ENCODE data around the gene SLC7A10. TPM values are rescaled to one million over a fixed set of nuclear protein-coding genes. Genes with fewer than 3 reads are reported as not detected.
A peak's percentile ranks its signal among the peaks of the same experiment; 100 is the strongest.
"Not testable (repeated sequence)": the region's sequence is repeated elsewhere in the genome, so short reads cannot be mapped to it uniquely, and the experiment has no call there.

The SLC7A10 gene
- total RNA-seq, 2 donors from 2014 or later, result 0.58 to 4.0 TPM

DNA sequence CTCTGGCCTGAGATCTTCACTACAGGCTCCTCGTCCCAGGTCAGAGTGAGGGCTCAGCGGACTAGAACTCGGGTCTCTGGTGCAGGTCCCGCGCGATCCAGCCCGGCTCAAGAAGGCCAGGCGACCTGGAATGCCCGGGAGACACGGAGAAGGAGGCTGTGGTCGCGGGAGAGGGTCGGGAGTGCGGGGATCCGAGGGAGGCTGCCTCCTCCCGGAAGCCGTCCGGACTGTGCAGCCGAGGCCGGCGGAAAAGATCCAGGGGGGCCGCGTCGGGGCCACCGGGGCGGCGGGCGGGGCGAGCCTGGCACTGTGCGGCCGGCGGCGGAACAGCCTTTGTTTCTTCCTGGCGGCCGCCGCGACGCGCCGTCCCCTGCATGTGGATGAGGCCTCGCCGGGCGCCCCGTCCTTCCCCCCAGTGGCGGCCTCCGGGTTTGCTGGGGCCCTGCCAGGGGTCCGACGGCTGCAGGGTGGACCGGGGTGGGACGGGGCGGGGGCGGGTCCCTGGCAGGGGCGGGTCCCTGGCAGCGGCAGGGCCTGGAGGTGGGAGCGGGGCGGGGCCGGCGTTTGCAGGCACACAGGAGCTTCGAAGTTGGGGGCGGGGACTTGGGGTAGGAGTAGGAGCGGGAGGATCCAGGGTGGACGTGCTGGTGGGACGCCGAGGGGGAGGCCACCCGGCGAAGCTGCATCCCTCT, 1.0 kb upstream of the SLC7A10 start:
- no peak for DNase-seq
- peak; percentile 30 to 69 for ATAC-seq
- intact Hi-C loops (cut with DNase I), result no loop called here

DNA sequence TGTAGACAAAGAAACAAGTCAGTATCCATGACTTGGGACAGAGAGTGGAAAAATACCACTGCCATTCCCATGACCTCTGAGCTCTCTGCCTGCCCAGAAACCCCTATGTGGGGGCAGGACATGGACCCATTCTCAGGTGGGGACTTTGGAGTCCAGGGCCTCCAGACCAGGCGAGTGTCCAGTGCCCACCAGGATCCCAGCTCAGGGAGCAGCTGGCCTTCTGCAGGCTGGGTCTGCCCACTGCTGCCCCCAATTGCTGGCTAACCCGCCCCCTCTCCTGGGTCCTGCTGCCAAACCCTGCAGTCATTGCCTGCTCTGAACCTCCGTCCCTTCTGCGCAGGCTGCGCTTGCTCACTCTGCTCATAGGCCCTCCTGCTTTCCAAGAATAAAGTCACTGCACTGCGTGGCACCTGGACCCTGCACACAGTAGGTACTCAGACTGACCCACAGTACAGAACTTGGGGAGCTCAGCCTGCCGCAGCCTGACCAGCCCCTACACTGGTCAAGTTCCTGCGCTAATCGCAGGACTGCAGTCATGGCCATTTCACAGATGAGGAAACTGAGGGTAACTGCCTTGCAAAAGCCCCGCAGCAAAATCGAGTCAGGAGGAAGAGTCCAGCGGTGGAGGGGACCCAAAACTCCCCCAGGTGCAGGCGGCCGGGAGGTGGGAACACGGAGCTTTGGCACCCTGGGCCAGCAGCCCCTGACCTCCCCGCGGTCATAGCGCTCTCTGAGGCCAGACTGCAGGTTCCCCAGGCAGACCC, 774 bp downstream of the SLC7A10 start:
- ATAC-seq (no peak), DNase-seq (no peak)
- intact Hi-C loops (cut with DNase I), result no loop called here

DNA sequence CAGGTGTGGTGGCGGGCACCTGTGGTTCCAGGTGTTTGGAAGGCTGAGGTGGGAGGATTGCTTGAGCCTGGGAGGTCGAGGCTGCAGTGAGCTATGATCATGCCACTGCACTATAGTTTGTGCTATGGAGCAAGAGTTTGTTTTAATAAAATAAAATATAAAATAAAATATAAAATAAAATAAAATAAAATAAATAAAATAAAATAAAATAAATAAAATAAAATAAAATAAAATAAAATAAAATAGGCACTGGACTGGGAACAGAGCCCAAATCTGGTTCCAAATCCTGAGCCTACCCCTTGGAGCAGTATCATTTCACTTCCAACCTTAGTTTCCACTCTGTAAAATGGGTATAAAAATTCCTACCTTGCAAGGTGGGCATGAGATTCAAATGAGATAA, 3.4 kb downstream of the SLC7A10 start:
- ATAC-seq; intact Hi-C loops (cut with DNase I); DNase-seq: not testable (repeated sequence)

DNA sequence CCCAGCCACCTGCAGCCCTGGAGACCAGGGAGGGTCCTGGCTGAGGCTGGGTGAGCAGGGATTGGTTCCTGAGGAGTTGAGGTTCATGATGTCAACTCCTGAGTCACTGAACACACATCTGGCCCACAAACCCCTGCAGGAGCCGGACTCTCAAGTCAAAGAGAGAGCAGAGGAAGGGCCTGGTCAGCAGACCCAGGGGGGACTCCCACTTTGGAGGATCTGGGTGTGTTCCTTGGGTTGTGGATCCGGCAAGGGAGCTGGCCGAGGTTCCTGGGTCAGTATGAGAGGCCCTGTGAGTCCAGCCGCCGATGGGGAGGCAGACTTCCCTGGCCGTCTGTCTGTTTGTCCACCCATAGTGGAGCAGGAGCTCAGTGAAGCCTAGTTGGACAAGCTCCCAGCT, 4.0 kb downstream of the SLC7A10 start:
- no peak for DNase-seq
- intact Hi-C loops (cut with DNase I), result no loop called here
- no peak for ATAC-seq

DNA sequence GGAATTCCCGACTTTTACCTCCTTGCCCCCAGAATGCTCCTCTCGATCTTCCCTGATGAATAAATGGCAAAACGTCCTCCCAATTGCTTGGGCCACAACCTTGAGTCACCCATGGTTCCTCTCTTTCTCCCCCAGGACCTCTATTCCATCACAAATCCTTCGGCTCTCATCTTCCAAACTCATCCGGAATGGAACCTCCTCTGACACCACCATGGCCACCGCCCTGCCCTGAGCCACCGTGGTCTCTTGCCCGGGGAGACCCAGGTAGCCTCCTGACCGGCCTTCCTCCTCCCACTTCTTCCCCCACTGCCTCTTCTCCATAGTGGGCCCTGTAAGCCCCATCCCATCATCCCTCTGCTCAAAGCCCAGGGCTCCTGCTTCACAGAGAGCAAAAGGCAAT, 4.9 kb downstream of the SLC7A10 start:
- DNase-seq (no peak), ATAC-seq (no peak)
- intact Hi-C loops (cut with DNase I), result no loop called here

DNA sequence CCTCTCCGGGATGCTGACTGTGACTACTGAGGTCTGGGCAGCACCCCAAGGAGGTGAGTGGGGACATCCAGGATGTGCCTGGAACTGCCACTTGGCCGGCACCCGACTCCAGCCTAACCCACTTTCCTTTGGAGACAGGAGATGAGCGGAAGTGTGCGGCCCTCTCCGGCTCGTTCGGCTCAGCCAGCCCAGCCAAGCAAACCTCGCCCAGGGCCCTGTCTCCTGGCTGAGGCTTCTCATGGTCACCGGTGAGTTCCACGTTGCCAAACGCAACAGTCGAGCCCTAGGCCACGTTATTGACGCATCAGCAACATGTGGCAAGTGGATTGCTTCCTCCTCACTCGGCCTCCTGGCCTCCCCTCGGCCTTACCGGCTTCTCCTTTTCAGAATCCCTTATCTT, 5.5 kb downstream of the SLC7A10 start:
- ATAC-seq (no peak), DNase-seq (no peak)
- intact Hi-C loops (cut with DNase I), result no loop called here

DNA sequence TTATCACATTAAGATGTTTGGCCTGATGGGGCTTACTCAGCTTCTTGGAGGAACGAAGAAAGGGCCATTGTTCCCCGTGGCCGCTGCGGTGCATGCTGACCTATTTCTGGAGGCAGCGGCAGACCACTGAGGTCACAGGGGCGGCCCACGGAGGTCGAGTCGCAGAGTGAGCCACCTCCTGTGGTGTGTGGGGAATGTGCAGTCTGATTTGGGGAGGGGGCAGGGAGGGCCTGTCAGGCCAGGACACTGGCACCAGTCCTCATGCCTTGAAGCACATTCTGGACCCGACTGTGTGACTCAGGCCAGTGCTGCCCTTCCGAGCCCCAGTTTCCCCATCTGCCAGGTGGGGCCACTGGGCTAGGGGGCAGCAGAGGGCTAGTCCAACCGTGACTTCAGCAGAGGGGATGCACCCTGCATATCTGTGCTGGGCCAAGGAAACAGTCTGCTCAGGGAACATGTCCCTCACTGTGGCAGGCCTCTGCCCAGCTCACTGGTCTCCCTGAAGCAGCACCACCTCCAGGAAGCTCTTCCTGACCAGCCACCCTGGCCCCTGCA, 6.3 kb downstream of the SLC7A10 start:
- ATAC-seq (peak; percentile 14 to 35), DNase-seq (no peak)
- intact Hi-C loops (cut with DNase I), result no loop called here

DNA sequence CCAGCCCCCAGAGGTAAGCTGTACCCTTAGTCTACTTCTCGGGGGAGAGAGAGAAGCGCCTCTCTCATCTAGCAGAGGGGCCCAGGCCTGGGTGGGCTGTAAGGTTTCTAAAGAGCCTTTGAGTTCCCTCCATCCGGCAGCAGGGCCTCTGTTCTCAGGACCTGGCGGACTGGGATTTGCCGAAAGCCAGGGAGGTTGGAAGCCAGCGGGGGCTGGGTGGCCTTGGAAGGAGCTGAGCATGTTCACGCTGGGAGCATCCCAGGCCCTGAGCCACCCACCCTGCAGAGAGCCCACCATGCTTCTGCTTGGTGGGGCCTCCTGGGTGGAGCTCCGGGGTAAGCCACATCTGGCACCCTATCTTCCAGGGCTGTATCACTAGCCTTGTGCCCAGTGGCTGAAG, 7.8 kb downstream of the SLC7A10 start:
- intact Hi-C loops (cut with DNase I), result no loop called here
- DNase-seq (no peak), ATAC-seq (no peak)

DNA sequence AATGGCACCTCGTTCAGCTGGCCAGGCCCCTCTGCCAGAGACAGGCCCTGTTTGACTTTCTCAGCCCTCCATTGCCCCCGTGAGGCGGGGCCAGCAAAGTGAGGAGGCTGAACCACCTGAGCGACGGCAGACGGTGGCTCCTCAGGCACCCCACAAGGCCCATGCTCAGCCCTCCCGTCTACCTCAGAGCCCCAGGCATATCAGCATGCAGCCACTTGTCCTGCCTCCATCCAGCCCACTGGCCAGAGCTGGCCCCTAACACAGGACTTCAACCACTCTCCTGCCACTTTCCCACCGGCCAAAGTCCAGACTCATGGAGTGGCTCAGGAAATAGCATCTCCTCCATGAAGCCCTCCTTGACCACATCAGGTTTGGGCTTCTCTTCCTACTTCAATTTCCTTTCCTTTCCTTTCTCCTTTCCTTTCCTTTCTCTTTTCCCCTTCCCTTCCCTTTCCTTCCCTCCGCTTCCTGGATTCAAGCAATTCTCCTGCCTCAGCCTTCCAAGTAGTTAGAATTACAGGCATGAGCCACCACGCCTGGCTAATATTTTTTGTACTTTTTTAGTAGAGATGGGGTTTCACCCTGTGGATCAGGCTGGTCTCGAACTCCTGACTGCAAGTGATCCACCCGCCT, 9.3 kb downstream of the SLC7A10 start:
- intact Hi-C loops (cut with DNase I), result no loop called here
- ATAC-seq (no peak), DNase-seq (no peak)

DNA sequence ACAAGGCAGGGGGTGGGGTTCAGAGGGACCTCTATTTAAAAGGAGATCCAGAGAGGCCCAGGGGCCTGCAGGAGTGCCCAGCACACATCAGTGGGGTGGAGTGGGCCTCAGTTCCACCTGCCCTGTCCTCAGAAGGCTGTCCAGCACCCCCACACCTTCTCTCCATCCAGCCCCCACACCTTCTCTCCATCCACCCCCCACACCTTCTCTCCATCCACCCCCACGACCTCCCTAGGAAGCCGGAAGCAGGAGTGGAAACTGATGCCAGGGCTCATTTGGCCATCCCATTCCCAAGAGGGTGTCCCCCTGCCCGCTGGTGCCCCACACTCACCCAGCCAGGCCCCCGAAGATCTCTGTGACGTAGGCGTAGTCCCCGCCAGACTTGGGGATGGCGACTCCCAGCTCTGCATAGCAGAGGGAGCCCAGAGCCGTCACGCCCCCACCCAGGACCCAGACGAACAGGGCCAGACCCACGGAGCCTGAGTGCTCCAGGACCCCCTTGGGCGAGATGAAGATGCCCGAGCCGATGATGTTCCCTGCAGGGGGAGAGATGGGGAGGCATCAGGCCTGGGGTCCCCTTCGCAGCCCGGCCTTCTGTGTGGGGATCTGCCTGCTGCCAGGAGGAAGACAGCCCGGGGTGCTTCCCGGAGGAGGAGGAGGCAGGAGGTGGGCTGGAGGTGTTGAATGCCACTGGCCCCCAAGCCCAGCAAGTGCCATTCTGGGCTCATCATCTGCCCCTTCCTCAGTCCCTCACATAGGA, 10.0 kb downstream of the SLC7A10 start:
- intact Hi-C loops (cut with DNase I), result no loop called here

DNA sequence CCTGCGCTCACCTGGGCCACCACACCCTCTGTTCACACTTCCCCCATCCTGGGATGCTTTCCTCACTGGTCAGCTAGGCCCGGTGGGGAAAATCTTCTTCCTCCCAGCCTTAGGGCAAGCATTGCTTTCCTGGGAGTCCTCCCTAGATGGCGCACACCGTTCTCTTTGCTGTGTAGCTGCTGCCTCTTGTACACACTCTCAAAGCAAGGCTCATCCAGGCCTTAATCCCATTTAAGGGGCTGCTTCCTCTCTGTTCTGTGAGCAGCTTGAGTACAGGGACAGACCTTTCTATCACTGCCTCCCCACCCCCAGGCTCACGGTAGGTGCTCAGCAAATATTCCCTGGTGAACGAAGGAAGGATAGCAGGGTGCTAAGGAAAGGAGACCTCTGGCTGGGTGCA, 11.1 kb downstream of the SLC7A10 start:
- DNase-seq, result no peak
- ATAC-seq, result no peak
- intact Hi-C loops (cut with DNase I), result no loop called here

More for the DNA sequence above, 10.0 kb downstream of the SLC7A10 start:
- ATAC-seq (no peak), DNase-seq (no peak)

DNA sequence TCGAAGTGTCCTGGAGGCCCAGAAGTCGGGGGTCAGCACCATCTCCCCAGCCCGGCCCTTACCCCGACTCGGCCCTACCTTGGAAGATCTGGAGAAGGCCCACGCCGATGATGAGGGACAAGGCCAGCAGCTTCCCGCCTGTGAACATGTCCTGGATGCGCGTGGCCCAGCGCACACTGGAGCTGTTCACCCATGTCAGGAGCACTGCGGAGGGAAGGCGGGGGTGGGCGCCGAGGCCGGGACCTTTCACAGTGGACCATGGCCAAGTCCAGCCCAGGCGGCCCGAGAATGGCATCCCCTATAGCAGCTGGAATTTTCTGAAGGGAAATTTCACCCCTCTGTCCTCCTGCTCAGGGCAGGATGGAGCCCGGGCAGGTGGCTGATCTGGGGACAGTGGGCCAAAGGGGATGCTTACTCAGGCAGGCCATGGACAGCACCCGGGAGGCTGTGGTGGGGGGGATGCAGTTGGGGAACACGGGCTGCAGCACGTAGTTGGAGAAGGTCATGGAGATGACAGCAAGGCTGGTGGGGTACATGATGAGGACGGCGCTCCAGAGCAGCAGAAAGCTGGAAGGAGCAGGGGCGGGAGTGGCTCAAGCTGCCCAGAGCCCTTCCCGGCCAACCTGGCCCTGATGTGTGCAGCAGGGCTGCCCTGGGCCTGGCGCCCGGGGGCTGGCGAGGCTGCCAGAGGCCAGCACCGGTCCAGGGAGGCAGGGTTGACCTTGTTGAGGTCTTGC, 13.0 kb downstream of the SLC7A10 start:
- no peak for ATAC-seq
- intact Hi-C loops (cut with DNase I), result no loop called here
- peak; percentile 15 for DNase-seq

DNA sequence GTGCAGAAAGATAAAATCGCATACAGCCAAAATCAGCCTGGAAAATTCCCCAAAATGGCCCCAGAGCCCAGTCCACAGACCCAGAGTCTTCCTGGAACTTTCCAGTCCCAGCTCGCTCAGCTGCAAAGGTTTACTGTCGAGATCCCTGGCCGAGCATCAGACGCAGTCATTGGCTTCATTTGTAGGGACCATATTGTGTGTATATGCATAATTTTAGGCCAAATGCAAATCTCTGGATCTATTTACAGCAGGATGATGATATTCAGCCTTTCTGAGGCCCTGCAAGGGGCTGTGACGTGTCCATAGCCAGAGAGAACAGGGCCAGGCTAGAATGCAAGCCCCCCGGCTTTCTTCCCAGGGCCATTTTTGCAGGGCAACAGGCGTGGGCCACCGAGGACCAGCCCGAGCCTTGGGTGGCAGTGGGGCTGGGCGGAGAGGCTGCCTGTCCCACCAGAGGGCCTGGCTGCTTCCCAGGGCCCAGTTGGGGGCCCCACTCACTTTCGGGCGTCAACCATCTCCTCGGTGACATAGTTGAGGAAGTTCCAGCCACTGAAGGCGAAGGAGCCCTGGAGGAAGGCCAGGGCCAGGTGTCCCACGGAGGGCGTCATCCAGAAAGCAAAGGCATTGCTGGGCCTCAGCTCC, 13.7 kb downstream of the SLC7A10 start:
- peak; percentile 12 for DNase-seq
- intact Hi-C loops (cut with DNase I), result no loop called here

DNA sequence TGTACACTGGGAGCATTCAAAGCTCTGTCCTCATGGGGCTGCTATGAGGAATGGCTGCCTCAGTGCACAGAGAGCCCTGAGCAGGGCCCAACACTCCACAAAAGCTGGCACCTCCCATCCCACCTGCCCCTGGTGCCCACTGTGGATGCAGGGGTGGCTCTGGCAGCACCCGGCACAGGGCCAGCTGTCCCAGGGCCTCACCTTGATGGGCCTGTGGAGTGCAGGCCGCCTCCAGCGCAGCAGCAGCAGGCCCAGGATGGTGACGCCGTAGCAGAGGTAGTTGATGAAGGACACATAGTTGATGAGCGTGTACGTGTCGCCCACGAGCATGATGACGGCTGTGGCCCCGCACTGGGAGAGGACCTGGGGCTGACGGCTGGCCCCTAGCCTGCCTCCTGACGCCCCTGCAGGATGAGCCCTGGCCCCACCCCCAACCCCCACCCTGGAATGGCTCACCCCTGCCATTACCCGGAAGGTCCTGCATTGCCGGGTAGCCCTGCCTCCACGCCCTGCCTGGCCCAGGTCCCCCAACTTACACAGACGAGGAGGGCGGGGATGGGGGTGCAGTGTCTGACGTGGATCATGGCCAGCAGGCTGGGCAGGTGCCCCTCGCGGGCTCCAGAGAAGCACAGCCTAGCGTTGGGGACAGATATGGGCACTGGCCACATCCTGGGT, 15.2 kb downstream of the SLC7A10 start:
- DNase-seq, result peak; percentile 12

More for the DNA sequence above, 13.7 kb downstream of the SLC7A10 start:
- ATAC-seq, result no peak

DNA sequence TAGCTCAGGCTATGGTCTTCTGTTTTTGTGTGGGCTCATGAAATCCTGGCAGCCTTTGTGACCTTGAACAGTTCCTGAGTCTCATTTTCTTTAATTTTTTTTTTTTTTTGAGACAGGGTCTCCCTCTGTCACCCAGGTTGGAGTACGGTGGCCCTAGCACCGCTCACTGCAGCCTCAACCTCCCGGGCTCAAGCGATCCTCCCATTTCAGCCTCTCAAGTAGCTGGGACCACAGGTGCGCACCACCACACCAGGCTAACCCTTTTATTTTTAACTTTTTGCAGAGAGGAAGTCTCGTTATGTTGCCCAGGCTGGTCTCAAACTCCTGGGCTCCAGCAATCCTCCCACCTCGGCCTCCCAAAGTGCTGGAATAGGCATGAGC, 15.8 kb downstream of the SLC7A10 start:
- intact Hi-C loops (cut with DNase I); DNase-seq; ATAC-seq: not testable (repeated sequence)

More for the DNA sequence above, 15.2 kb downstream of the SLC7A10 start:
- intact Hi-C loops (cut with DNase I), result no loop called here
- ATAC-seq, result no peak

DNA sequence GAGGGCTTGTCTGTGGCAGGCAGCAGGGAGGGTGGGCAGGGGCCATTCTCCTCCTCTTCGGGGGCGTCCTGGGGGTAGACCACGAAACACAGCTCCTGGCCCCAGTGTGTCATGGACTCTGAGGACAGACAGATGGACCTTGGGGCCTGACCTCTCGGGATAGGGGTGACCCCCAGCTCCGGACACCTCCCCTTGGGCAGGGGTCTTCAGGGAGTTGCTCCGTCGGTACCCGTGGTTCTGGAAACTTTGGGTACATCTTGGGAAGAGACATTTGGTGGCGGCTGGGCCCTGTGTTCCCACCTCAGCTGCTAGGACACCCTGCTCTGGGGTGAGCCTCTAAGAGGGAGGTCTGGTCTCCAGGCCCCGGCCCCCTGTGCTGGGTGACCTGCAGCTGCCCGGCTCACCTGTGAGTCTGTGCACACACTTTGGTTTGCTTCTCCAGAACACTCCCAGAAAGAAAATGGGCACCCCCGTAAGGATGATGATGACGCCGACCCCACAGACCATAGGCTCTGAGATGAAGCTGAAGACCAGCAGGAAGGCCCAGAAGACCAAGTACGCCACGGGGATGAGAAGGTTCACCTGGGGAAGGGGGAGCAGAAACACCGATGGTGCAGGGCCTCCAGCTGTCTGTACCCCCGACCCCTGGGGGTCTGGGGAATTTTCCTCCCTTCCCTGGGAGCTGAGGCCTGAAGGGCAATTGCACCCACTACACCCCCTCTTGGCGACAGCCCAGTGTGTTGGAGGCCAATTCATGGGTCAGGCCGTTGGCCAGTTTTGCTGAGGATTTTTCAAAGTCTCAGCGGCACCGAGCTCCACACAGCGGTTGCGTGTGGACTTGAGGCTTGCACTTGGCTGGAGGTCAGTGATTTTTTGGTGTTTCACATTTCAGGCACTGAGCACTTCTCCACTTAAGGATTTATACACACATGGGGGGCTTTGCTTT, 16.5 kb downstream of the SLC7A10 start:
- DNase-seq, result peak; percentile 46
- ATAC-seq, result peak in 1 of 2 donors; percentile 45
- intact Hi-C loops (cut with DNase I), result no loop called here
